ENCODE results near the gene NMNAT1.
A peak's percentile ranks its signal among the peaks of the same experiment; 100 is the strongest.

The NMNAT1 gene

GRCh38 chr1:9942939-9943788 lies at the start of gene NMNAT1, which contains the start of gene LZIC:
NMNAT1 (plus strand) TSS chr1:9943475; CDS start chr1:9972074, 28,599 bp downstream.
LZIC (minus strand) TSS chr1:9943391; CDS start chr1:9936619, 6,772 bp downstream.
- peak within 1 kb of the TSS; percentile 88 for H3K4me3 Mint-ChIP-seq
- peak within 1 kb of the TSS; percentile 94 for H3K27ac Mint-ChIP-seq
- peaks cover 19% of the 10 kb centered on the region for H3K36me3 Mint-ChIP-seq
- no peaks in the 10 kb centered on the region for H3K27me3 Mint-ChIP-seq
- ATAC-seq = peak; percentile 99
- peaks cover 21% of the 10 kb centered on the region for H3K4me1 Mint-ChIP-seq
- H3K9me3 Mint-ChIP-seq = no peaks in the 10 kb centered on the region

DNA sequence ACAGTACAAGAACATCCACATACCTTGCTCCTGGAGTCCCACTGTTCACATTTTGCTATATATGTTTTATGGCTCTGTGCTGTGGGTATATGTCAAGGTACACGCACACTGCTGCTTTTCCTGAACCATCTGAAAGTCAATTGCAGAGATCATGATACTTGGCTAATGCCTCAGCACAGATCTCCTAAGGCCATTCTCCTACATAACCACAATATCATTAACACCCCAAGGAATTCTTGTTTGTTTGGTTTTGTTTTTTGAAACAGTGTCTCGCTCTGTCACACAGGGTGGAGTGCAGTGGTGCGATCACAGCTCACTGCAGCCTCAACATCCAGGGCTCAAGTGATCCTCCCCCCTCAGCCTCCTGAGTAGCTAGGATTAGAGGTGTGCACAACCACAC lies 49.2 kb upstream of the NMNAT1 start:
- Mint-ChIP-seq H3K9me3 (no peaks in the 10 kb centered on the region), H3K4me1 (peaks cover 35% of the 10 kb centered on the region), H3K36me3 (no peaks in the 10 kb centered on the region), H3K27ac (peak overlapping the region; percentile 11), H3K27me3 (no peaks in the 10 kb centered on the region), H3K4me3 (no peak overlapping the region)
- no peak for ATAC-seq

GRCh38 chr1:9900142-9901043 lies 42.9 kb upstream of the NMNAT1 start:
- H3K4me1 Mint-ChIP-seq = peaks cover 30% of the 10 kb centered on the region
- H3K27me3 Mint-ChIP-seq = no peaks in the 10 kb centered on the region
- peak overlapping the region; percentile 91 for H3K27ac Mint-ChIP-seq
- no peaks in the 10 kb centered on the region for H3K9me3 Mint-ChIP-seq
- no peaks in the 10 kb centered on the region for H3K36me3 Mint-ChIP-seq
- ATAC-seq = peak; percentile 94
- peak overlapping the region; percentile 77 for H3K4me3 Mint-ChIP-seq

DNA sequence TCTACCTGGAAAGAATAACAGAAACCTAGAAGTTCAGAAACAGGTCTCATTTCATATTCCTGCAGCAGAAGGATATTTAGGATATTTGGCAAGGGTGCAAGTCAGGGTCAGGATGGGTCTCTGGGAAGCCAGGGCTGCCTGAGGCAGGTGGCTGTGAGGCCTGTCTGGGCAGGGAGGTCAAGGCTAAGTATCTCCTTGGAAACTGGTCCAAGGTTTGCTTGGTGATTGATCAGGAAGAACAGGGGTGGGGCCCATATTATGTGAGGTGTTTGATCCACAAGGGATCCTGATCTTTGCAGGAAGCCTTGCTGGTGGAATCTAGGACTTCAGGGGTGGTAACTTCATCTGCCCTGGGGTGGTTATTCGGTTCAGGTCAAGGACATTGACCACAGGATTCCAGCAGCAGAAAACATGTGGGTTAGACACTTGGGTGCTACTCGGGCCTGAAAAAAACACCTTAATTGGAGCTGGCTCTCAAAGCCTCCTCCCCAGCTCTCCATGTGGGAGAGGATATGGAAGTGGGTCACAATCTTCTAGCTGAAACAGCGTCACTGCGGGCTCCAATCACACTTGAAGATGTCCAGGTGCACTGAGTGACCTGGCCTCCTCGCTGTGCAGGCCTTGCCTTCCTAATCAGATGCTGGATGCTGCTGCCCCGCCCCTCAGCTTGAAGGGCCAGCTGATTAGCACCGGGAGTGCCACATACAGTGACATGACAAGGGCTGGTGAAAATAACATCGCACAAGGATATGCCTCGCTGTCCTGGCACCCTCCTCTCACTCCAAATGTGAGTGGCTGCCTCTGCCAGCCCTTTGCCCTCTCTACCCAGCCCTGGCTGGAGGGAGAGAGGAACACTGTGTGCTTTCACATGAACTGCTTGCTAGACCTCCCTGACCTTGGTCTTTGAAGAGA lies 41.9 kb upstream of the NMNAT1 start:
- Mint-ChIP-seq H3K27me3 (no peaks in the 10 kb centered on the region), H3K36me3 (no peaks in the 10 kb centered on the region), H3K9me3 (no peaks in the 10 kb centered on the region), H3K27ac (peak overlapping the region; percentile 91), H3K4me3 (no peak overlapping the region), H3K4me1 (peaks cover 30% of the 10 kb centered on the region)
- ATAC-seq = no peak

- Mint-ChIP-seq H3K4me3 (no peak overlapping the region), H3K4me1 (peaks cover 30% of the 10 kb centered on the region), H3K9me3 (no peaks in the 10 kb centered on the region), H3K27ac (no peak overlapping the region), H3K27me3 (no peaks in the 10 kb centered on the region), H3K36me3 (no peaks in the 10 kb centered on the region)
- no peak for ATAC-seq
These were observed 41.2 kb upstream of the NMNAT1 start for GRCh38 chr1:9902060-9902452.

DNA sequence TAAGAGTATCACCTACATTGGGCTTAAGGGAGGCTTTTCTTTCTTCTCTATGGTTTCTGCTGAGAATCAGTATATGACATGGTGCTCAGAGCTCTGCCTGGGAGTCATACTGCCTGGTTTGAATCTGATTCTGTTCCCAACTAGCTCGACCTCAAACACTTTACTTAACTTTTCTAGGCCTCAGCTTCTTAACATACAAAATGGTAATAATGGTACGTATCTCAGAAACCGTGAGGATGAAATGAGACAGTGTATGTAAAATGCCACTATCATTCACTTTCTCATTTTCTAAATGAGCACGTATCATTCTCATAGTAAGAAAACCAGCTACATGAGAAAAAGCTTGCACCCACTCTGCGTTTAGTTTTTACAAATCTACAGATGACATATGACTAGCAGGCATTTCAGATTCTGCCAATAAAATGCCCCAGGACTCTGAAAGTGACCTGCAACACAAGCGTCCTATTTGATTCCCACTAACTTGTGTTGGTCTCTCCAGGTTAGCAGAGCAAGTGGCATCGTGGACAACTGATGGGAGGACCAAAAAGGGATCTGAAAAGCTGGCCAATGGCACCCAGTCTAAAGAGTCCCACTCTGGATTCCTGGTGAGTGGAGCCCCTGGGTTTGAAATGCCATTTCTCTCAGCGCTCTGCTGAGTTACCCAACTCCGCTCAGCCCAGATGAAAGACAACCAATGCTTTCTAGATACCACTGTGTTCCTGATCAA lies 39.3 kb upstream of the NMNAT1 start:
- Mint-ChIP-seq H3K27ac (no peak overlapping the region), H3K4me1 (peaks cover 36% of the 10 kb centered on the region), H3K27me3 (no peaks in the 10 kb centered on the region), H3K4me3 (no peak overlapping the region), H3K36me3 (no peaks in the 10 kb centered on the region), H3K9me3 (no peaks in the 10 kb centered on the region)
- ATAC-seq = no peak

- no peak overlapping the region for H3K27ac Mint-ChIP-seq
- no peak overlapping the region for H3K4me3 Mint-ChIP-seq
- no peaks in the 10 kb centered on the region for H3K9me3 Mint-ChIP-seq
- ATAC-seq = no peak
- no peaks in the 10 kb centered on the region for H3K36me3 Mint-ChIP-seq
- H3K27me3 Mint-ChIP-seq = no peaks in the 10 kb centered on the region
- peaks cover 39% of the 10 kb centered on the region for H3K4me1 Mint-ChIP-seq
These were observed 38.7 kb upstream of the NMNAT1 start for GRCh38 chr1:9904596-9904995.

DNA sequence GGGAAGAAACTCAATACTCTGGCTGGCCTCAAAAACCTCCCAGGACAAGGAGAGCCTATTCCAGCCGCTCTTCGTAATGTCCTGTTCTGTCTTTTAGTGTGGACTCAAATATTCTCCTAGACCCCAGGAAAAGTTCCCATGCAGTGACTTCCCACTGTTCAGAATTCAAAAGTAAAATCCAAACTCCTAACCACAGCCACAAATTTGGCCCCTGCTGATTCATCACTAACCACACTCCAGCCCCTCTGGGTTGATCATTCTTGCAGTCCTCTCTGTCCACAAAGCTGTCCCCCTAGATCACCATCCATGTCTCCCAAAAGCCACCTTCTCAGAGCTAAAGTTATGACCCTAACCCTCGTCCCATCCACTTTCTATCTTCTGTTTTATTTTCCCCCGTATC lies 38.3 kb upstream of the NMNAT1 start:
- H3K4me1 Mint-ChIP-seq = peaks cover 35% of the 10 kb centered on the region
- H3K9me3 Mint-ChIP-seq = no peaks in the 10 kb centered on the region
- no peak overlapping the region for H3K4me3 Mint-ChIP-seq
- no peaks in the 10 kb centered on the region for H3K27me3 Mint-ChIP-seq
- H3K36me3 Mint-ChIP-seq = no peaks in the 10 kb centered on the region
- ATAC-seq = no peak
- peak overlapping the region; percentile 8 for H3K27ac Mint-ChIP-seq

DNA sequence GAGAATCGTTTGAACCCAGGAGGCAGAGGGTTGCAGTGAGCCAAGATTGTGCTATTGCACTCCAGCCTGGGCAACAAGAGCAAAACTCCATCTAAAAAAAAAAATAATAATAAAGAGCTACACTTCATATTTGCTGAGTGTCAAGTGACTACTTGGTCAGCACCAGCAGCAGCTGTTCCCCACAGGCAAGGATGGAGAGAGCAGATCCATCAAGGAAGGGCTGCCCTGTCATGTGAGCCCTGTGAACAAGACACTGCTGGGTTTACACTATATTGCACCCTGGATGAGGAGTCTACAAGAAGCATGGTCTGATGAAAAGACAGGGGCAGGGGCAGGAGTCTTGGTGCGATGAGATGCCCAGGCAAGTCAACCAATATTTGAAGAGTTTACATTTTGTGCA lies 36.8 kb upstream of the NMNAT1 start:
- no peaks in the 10 kb centered on the region for H3K27me3 Mint-ChIP-seq
- no peak overlapping the region for H3K27ac Mint-ChIP-seq
- H3K36me3 Mint-ChIP-seq = no peaks in the 10 kb centered on the region
- H3K4me1 Mint-ChIP-seq = peaks cover 29% of the 10 kb centered on the region
- H3K9me3 Mint-ChIP-seq = no peaks in the 10 kb centered on the region
- no peak overlapping the region for H3K4me3 Mint-ChIP-seq
- ATAC-seq = no peak

DNA sequence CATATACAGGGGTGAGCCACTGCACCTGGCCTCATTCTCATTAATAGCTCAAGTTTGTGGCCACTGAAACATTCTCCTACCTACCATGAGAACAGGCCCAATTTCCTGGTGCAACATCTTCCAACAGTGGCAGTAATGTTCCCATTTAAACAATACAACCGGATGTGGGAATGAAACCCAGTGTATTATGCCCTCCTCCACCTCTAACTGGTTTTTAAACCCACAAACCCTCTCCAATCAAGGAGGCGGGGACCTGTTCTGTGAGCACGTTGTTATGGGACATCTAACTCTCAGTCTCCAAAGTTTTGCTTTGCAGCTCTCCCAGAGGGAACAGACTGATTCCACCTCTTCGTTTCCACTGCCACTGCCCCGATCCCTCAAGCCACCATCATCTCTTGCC lies 35.8 kb upstream of the NMNAT1 start:
- Mint-ChIP-seq H3K4me1 (peaks cover 36% of the 10 kb centered on the region), H3K27me3 (no peaks in the 10 kb centered on the region), H3K9me3 (no peaks in the 10 kb centered on the region), H3K27ac (no peak overlapping the region), H3K36me3 (no peaks in the 10 kb centered on the region), H3K4me3 (no peak overlapping the region)
- no peak for ATAC-seq

GRCh38 chr1:9908871-9909233 lies 34.4 kb upstream of the NMNAT1 start:
- H3K27ac Mint-ChIP-seq = peak overlapping the region; percentile 80
- H3K4me3 Mint-ChIP-seq = peak overlapping the region; percentile 90
- no peaks in the 10 kb centered on the region for H3K36me3 Mint-ChIP-seq
- H3K27me3 Mint-ChIP-seq = no peaks in the 10 kb centered on the region
- H3K4me1 Mint-ChIP-seq = peaks cover 37% of the 10 kb centered on the region
- no peaks in the 10 kb centered on the region for H3K9me3 Mint-ChIP-seq
- no peak for ATAC-seq

- Mint-ChIP-seq H3K9me3 (no peaks in the 10 kb centered on the region), H3K36me3 (no peaks in the 10 kb centered on the region), H3K27ac (peak overlapping the region; percentile 80), H3K4me3 (peak overlapping the region; percentile 90), H3K27me3 (no peaks in the 10 kb centered on the region), H3K4me1 (peaks cover 31% of the 10 kb centered on the region)
- peak; percentile 0 for ATAC-seq
These were observed 33.8 kb upstream of the NMNAT1 start for GRCh38 chr1:9909234-9910046.

- peak; percentile 92 for ATAC-seq
- Mint-ChIP-seq H3K27ac (peak within 1 kb of the TSS; percentile 95), H3K27me3 (no peaks in the 10 kb centered on the region), H3K4me3 (peak within 1 kb of the TSS; percentile 94), H3K4me1 (peaks cover 28% of the 10 kb centered on the region), H3K36me3 (no peaks in the 10 kb centered on the region), H3K9me3 (no peaks in the 10 kb centered on the region)
These were observed 33.2 kb upstream of the NMNAT1 start, which contains the start of gene CTNNBIP1 for GRCh38 chr1:9910076-9910422. CTNNBIP1 (minus strand) TSS chr1:9910269; CDS start chr1:9872064, 38,205 bp downstream.
